ENCODE data around the gene PMM2.

The PMM2 gene

GRCh38 chr16:8898660-8899318 is 101.2 kb downstream of the PMM2 start:
- no peak overlapping the region for H3K27ac Mint-ChIP-seq (ENCODE audit: low read depth)
- ATAC-seq (replicated peaks; ENCODE audit: extremely low read depth, poor library complexity, severe bottlenecking) (no peak), DNase-seq (ENCODE audit: low spot score in 2 of 2) (no peak)
- no peaks in the 10 kb centered on the region for H3K9me3 Mint-ChIP-seq
- no peaks in the 10 kb centered on the region for H3K4me1 Mint-ChIP-seq
- no peak overlapping the region for H3K4me3 Mint-ChIP-seq
- peaks cover 93% of the 10 kb centered on the region for H3K36me3 Mint-ChIP-seq (ENCODE audit: insufficient read depth)
- H3K27me3 Mint-ChIP-seq = no peaks in the 10 kb centered on the region
